GM06990 (cell line): ENCODE results near the gene SCML2.

Experiments used
- DNase-seq: peaks from one replicate; pipeline ENCODE4 v3.0.0-alpha.2; 2011; ENCODE audit not compliant: insufficient read length; ENCODE audit errors: extremely low read depth
- H3K27me3 ChIP-seq: replicated peaks from 2 replicates; pipeline ENCODE4 v1.6.0; 2011; ENCODE audit warnings: low read length; ENCODE audit not compliant: control insufficient read depth, insufficient read depth
- H3K36me3 ChIP-seq: 2 replicates; pipeline ENCODE4 v1.5.1; 2011; ENCODE audit warnings: low read length; ENCODE audit not compliant: control insufficient read depth, insufficient read depth
- H3K4me3 ChIP-seq: replicated peaks from 2 replicates; pipeline ENCODE4 v1.5.1; 2011; ENCODE audit warnings: low read depth, mild to moderate bottlenecking, control low read depth, low read length
- TF ChIP-seq, protein P1 (sequence below): IDR thresholded peaks from 2 replicates; pipeline ENCODE4 v1.5.1; 2011; ENCODE audit warnings: low read length, control low read depth, mild to moderate bottlenecking, inconsistent platforms; ENCODE audit not compliant: insufficient read depth, poor library complexity, severe bottlenecking

Gene SCML2

DNA sequence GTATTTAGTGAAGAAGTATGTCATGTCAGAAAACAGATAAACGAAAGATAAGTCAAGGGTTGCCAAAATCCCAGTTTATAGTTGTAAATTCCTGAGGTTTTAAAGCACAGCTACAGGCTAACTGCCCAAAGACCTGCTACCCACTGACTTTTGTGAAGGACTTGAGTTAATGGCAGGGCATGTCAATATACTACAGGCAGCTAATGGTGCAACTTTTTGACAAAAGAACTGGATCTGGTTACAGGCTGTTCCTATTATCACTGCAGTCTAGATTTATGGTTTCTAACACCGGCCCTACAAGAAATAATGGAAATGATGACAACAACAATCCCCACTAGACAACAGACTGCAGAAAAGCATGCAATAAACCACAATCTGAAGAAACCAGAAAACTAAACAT lies 6.4 kb downstream of the SCML2 start:
- DNase-seq, result no peak
- TF ChIP-seq, protein P1, sequence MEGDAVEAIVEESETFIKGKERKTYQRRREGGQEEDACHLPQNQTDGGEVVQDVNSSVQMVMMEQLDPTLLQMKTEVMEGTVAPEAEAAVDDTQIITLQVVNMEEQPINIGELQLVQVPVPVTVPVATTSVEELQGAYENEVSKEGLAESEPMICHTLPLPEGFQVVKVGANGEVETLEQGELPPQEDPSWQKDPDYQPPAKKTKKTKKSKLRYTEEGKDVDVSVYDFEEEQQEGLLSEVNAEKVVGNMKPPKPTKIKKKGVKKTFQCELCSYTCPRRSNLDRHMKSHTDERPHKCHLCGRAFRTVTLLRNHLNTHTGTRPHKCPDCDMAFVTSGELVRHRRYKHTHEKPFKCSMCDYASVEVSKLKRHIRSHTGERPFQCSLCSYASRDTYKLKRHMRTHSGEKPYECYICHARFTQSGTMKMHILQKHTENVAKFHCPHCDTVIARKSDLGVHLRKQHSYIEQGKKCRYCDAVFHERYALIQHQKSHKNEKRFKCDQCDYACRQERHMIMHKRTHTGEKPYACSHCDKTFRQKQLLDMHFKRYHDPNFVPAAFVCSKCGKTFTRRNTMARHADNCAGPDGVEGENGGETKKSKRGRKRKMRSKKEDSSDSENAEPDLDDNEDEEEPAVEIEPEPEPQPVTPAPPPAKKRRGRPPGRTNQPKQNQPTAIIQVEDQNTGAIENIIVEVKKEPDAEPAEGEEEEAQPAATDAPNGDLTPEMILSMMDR, result no peak
- Histone ChIP-seq H3K4me3 (no peak overlapping the region), H3K27me3 (no peaks in the 10 kb centered on the region), H3K36me3 (no peaks in the 10 kb centered on the region)

DNA sequence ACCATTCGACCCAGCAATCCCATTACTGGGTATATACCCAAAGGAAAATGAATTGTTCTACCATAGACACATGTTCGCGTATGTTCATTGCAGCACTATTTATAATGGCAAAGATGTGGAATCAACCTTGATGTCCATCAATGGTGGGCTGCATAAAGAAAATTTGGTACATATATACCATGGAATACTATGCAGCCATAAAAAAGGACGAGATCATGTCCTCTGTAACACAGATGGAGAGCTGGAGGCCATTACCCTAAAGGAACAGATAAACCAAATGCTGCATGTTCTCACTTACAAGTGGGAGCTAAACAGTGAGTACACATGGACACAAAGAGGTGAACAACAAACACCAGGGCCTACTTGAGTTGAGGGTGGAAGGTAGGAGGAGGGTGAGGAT lies 45.1 kb downstream of the SCML2 start:
- no peak for DNase-seq
- TF ChIP-seq, protein P1, result no peak

DNA sequence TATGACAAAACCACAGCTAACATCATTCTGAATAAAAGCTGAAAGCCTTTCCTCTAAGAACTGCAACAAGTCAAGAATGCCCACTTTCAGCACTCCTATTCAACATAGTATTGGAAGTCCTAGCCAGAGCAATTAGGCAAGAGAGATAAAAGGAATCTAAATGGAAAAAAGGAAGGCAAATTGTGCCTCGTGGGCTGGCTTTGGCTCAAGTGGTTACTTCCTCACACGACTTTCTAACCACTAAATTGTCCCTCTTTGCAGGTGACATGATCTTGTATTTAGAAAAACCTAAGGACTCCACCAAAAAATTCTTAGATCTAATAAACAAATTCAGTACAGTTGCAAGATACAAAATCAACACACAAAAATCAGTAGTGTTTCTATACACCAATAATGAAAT lies 57.2 kb downstream of the SCML2 start:
- Histone ChIP-seq H3K27me3 (no peaks in the 10 kb centered on the region), H3K36me3 (no peaks in the 10 kb centered on the region), H3K4me3 (no peak overlapping the region)
- TF ChIP-seq, protein P1, result no peak
- DNase-seq, result no peak

More for the DNA sequence above, 45.1 kb downstream of the SCML2 start:
- Histone ChIP-seq H3K36me3 (no peaks in the 10 kb centered on the region), H3K4me3 (no peak overlapping the region), H3K27me3 (no peaks in the 10 kb centered on the region)

DNA sequence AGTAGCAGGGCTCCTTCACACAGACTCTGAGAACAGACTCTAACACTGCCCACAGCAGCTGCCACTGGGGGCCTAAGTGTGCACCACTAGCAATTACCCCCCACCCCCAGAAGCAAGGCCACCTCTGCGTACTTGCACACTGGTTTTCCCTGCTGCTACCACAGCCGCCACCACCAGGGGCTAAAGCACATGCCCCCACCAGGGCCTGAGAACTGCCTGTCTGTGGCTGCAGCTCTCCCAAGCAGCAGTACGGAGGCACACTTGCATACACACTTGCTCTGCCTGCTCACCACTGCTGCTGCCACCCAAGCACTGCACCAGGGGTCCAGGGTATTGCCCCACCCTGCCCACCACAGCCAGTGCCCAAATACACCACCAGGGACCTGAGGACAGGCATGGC lies 59.6 kb downstream of the SCML2 start:
- TF ChIP-seq, protein P1, result no peak
- no peak for DNase-seq
- Histone ChIP-seq H3K4me3 (no peak overlapping the region), H3K27me3 (no peaks in the 10 kb centered on the region), H3K36me3 (no peaks in the 10 kb centered on the region)

DNA sequence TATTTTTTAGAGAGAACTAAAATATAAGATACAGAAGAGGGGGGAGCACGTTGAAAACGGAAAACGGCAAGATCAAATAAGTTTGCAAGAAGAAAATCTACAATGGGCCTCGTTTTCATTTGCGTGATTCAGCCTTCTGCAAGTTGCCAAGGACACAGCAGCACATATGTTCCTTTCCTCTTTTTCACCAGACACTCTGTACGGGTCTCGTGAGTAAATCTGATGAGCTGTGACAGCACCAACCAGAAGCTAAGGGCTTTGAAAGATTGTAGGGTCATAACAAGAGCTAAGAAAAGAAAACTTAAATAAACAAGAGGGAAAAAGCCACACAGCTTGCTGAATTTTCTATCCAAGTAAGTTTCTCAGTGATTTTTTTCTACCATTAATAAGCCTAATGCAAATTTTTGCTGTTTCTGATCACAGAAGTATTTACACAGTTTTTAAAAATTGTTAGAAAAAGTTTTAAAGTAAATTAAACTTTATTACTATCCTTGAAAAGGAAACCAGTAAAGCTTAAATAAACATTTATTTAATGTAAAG lies 63.4 kb downstream of the SCML2 start:
- no peak for DNase-seq
- no peaks in the 10 kb centered on the region for H3K27me3 ChIP-seq
- TF ChIP-seq, protein P1, result no peak
- H3K4me3 ChIP-seq, result no peak overlapping the region
- H3K36me3 ChIP-seq, result no peaks in the 10 kb centered on the region

DNA sequence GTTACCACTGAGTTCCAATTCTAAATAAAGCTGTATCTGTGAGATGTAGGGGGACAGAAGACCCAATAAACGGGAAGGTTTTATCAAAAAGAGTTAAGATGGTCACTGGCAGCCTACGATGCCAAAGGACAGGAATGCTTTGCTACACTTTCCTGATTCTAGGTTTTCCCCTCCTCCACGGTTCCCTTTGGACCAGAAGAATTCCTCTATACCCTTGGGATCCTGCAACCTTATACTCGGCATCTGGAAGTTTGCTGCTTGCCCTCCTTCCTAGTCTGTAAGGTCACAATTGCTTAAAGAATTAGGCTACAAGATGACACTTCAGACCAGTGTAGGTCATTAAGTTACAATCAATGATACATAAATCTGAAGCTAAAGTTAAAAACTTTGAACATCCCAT lies 64.3 kb downstream of the SCML2 start:
- Histone ChIP-seq H3K36me3 (no peaks in the 10 kb centered on the region), H3K4me3 (no peak overlapping the region), H3K27me3 (no peaks in the 10 kb centered on the region)
- no peak for DNase-seq
- TF ChIP-seq, protein P1, result no peak
